CD4-positive, alpha-beta T cell treated with Interleukin-12 subunit alpha and Interleukin-12 subunit beta, for 1 hour (primary cell): ENCODE results near the gene NUP98.
"Not testable (repeated sequence)": the region's sequence is repeated elsewhere in the genome, so short reads cannot be mapped to it uniquely, and the experiment has no call there.

Experiments used
- DNase-seq: peaks from one replicate; pipeline ENCODE4 v3.0.0-alpha.2; 2020

Gene NUP98

GRCh38 chr11:3796801-3797328 lies 489 bp downstream of the NUP98 start:
- DNase-seq = no peak

GRCh38 chr11:3796346-3796745 lies 1.0 kb downstream of the NUP98 start:
- peak; percentile 23 for DNase-seq

- no peak for DNase-seq
These were observed 1.4 kb downstream of the NUP98 start for GRCh38 chr11:3796002-3796311.

- no peak for DNase-seq
These were observed 2.0 kb downstream of the NUP98 start for GRCh38 chr11:3795131-3796001.

- not testable (repeated sequence) for DNase-seq
These were observed 3.0 kb downstream of the NUP98 start for GRCh38 chr11:3794387-3794786.

- DNase-seq = no peak
These were observed 10.4 kb downstream of the NUP98 start for GRCh38 chr11:3786781-3787428.

- DNase-seq = no peak
These were observed 13.7 kb downstream of the NUP98 start for GRCh38 chr11:3783611-3784010.

GRCh38 chr11:3782963-3783362 lies 14.4 kb downstream of the NUP98 start:
- DNase-seq = no peak

GRCh38 chr11:3781423-3781822 lies 15.9 kb downstream of the NUP98 start:
- no peak for DNase-seq

- DNase-seq = no peak
These were observed 21.5 kb downstream of the NUP98 start for GRCh38 chr11:3775736-3776406.

GRCh38 chr11:3773180-3773579 lies 24.2 kb downstream of the NUP98 start:
- no peak for DNase-seq

- DNase-seq = no peak
These were observed 29.8 kb downstream of the NUP98 start for GRCh38 chr11:3767536-3767935.

GRCh38 chr11:3766836-3767235 lies 30.5 kb downstream of the NUP98 start:
- not testable (repeated sequence) for DNase-seq

GRCh38 chr11:3764266-3764665 lies 33.1 kb downstream of the NUP98 start:
- no peak for DNase-seq

GRCh38 chr11:3755151-3755550 lies 42.2 kb downstream of the NUP98 start:
- DNase-seq = no peak

GRCh38 chr11:3753110-3753509 lies 44.2 kb downstream of the NUP98 start:
- DNase-seq = no peak

- DNase-seq = no peak
These were observed 49.6 kb downstream of the NUP98 start for GRCh38 chr11:3747704-3748103.

GRCh38 chr11:3745161-3745560 lies 52.2 kb downstream of the NUP98 start:
- DNase-seq = no peak

GRCh38 chr11:3738723-3739122 lies 58.6 kb downstream of the NUP98 start:
- DNase-seq = no peak

- DNase-seq = no peak
These were observed 59.1 kb downstream of the NUP98 start for GRCh38 chr11:3738241-3738640.

- DNase-seq = no peak
These were observed 59.9 kb downstream of the NUP98 start for GRCh38 chr11:3737386-3737933.

- no peak for DNase-seq
These were observed 60.5 kb downstream of the NUP98 start for GRCh38 chr11:3736816-3737215.

GRCh38 chr11:3735827-3736226 lies 61.5 kb downstream of the NUP98 start:
- DNase-seq = no peak
